SK-N-MC (cell line): ENCODE measurements around the gene NFATC1.

Experiments
- DNase-seq: peaks from one replicate; pipeline ENCODE4 v3.0.0-alpha.2; 2011; ENCODE audit warnings: low read depth, low spot score
- H3K27ac ChIP-seq: fragments of 200-600 bp; sonication (generic); 2 replicates; pipeline ENCODE4 v1.5.1; 2016; ENCODE audit warnings: mixed run types
- H3K36me3 ChIP-seq: fragments of 200-600 bp; sonication (generic); 2 replicates; pipeline ENCODE4 v1.6.1; 2017; ENCODE audit warnings: antibody characterized with exemption, low read length, mixed read lengths; ENCODE audit not compliant: insufficient read depth
- H3K4me3 ChIP-seq: fragments of 200-600 bp; sonication (generic); 2 replicates; pipeline ENCODE4 v1.5.1; 2016
- H3K9ac ChIP-seq: fragments of 200-600 bp; sonication (generic); 2 replicates; pipeline ENCODE4 v1.8.0; 2017; ENCODE audit warnings: mixed run types, mixed read lengths; ENCODE audit not compliant: insufficient read length
- H3K9me3 ChIP-seq: fragments of 200-600 bp; sonication (generic); 2 replicates; pipeline ENCODE4 v1.6.1; 2017; ENCODE audit warnings: low read depth, mild to moderate bottlenecking, antibody characterized with exemption, low read length, moderate library complexity, mixed read lengths
- EZH2 ChIP-seq: fragments of 200-600 bp; sonication (generic); IDR thresholded peaks from one replicate; pipeline ENCODE4 v1.6.1; 2017; ENCODE audit warnings: antibody characterized with exemption
- FOXP2 ChIP-seq: optimal IDR thresholded peaks from 2 replicates; pipeline ENCODE3; 2011; ENCODE audit warnings: mild to moderate bottlenecking, moderate library complexity; ENCODE audit not compliant: insufficient read depth; ENCODE audit errors: extremely low read length, control extremely low read depth
- POLR2AphosphoS5 ChIP-seq: IDR thresholded peaks from 2 replicates; pipeline ENCODE4 v1.6.1; 2012; ENCODE audit warnings: mild to moderate bottlenecking, low read depth, low read length, borderline replicate concordance

NFATC1 gene

GRCh38 chr18:79413025-79413424, 17.3 kb downstream of the NFATC1 start:
- H3K9me3 ChIP-seq, result no peaks in the 10 kb centered on the region
- no peak overlapping the region for H3K27ac ChIP-seq
- H3K4me3 ChIP-seq, result no peak overlapping the region
- no peak for DNase-seq
- H3K36me3 ChIP-seq, result no peaks in the 10 kb centered on the region; the same call in 1 of the 2 replicates
- no peak overlapping the region for H3K9ac ChIP-seq
- TF ChIP-seq EZH2 (no peak), FOXP2 (no peak), POLR2AphosphoS5 (no peak)

GRCh38 chr18:79413426-79413825, 17.7 kb downstream of the NFATC1 start:
- no peak for DNase-seq
- no peaks in the 10 kb centered on the region; the same call in 1 of the 2 replicates for H3K36me3 ChIP-seq
- no peak overlapping the region for H3K4me3 ChIP-seq
- H3K27ac ChIP-seq, result no peak overlapping the region
- H3K9ac ChIP-seq, result no peak overlapping the region
- TF ChIP-seq POLR2AphosphoS5 (no peak), FOXP2 (no peak), EZH2 (no peak)
- H3K9me3 ChIP-seq, result no peaks in the 10 kb centered on the region

GRCh38 chr18:79413901-79414300, 18.2 kb downstream of the NFATC1 start:
- TF ChIP-seq FOXP2 (no peak), EZH2 (no peak), POLR2AphosphoS5 (no peak)

GRCh38 chr18:79416022-79416676, 20.4 kb downstream of the NFATC1 start:
- no peak for TF ChIP-seq EZH2
- TF ChIP-seq FOXP2, result no peak
- TF ChIP-seq POLR2AphosphoS5, result no peak
- Histone ChIP-seq H3K36me3 (no peaks in the 10 kb centered on the region; the same call in 1 of the 2 replicates), H3K27ac (no peak overlapping the region), H3K4me3 (no peak overlapping the region), H3K9me3 (no peaks in the 10 kb centered on the region), H3K9ac (no peak overlapping the region)
- no peak for DNase-seq

More at GRCh38 chr18:79413901-79414300, 18.2 kb downstream of the NFATC1 start:
- Histone ChIP-seq H3K9me3 (no peaks in the 10 kb centered on the region), H3K36me3 (no peaks in the 10 kb centered on the region; the same call in 1 of the 2 replicates), H3K4me3 (no peak overlapping the region), H3K9ac (no peak overlapping the region), H3K27ac (no peak overlapping the region)
- DNase-seq, result no peak

- DNase-seq, result no peak
- TF ChIP-seq FOXP2 (no peak), POLR2AphosphoS5 (no peak), EZH2 (no peak)
- no peaks in the 10 kb centered on the region; the same call in 1 of the 2 replicates for H3K36me3 ChIP-seq
Measured at GRCh38 chr18:79416677-79417052, 20.9 kb downstream of the NFATC1 start.

GRCh38 chr18:79418236-79418635, 22.5 kb downstream of the NFATC1 start:
- no peak overlapping the region for H3K4me3 ChIP-seq
- no peak for DNase-seq
- H3K36me3 ChIP-seq, result no peaks in the 10 kb centered on the region; the same call in 1 of the 2 replicates
- H3K27ac ChIP-seq, result no peak overlapping the region
- TF ChIP-seq FOXP2 (no peak), EZH2 (no peak), POLR2AphosphoS5 (no peak)
- no peak overlapping the region for H3K9ac ChIP-seq
- no peaks in the 10 kb centered on the region for H3K9me3 ChIP-seq

More at GRCh38 chr18:79416677-79417052, 20.9 kb downstream of the NFATC1 start:
- Histone ChIP-seq H3K27ac (no peak overlapping the region), H3K4me3 (no peak overlapping the region), H3K9ac (no peak overlapping the region), H3K9me3 (no peaks in the 10 kb centered on the region)

- no peak overlapping the region for H3K9ac ChIP-seq
- H3K36me3 ChIP-seq, result no peaks in the 10 kb centered on the region; the same call in 1 of the 2 replicates
- no peak overlapping the region for H3K4me3 ChIP-seq
- TF ChIP-seq POLR2AphosphoS5, result no peak
- no peak for TF ChIP-seq EZH2
- TF ChIP-seq FOXP2, result no peak
- no peak for DNase-seq
- H3K9me3 ChIP-seq, result no peaks in the 10 kb centered on the region
- H3K27ac ChIP-seq, result no peak overlapping the region
Measured at GRCh38 chr18:79418642-79419041, 22.9 kb downstream of the NFATC1 start.

- H3K4me3 ChIP-seq, result no peak overlapping the region
- H3K36me3 ChIP-seq, result no peaks in the 10 kb centered on the region
- H3K9me3 ChIP-seq, result no peaks in the 10 kb centered on the region
- no peak for TF ChIP-seq POLR2AphosphoS5
- TF ChIP-seq EZH2, result no peak
- no peak for TF ChIP-seq FOXP2
- no peak overlapping the region for H3K27ac ChIP-seq
- DNase-seq, result no peak
- H3K9ac ChIP-seq, result no peak overlapping the region
Measured at GRCh38 chr18:79420033-79420745, 24.5 kb downstream of the NFATC1 start.
